ENCODE results near the gene HPGD.

Gene HPGD

DNA sequence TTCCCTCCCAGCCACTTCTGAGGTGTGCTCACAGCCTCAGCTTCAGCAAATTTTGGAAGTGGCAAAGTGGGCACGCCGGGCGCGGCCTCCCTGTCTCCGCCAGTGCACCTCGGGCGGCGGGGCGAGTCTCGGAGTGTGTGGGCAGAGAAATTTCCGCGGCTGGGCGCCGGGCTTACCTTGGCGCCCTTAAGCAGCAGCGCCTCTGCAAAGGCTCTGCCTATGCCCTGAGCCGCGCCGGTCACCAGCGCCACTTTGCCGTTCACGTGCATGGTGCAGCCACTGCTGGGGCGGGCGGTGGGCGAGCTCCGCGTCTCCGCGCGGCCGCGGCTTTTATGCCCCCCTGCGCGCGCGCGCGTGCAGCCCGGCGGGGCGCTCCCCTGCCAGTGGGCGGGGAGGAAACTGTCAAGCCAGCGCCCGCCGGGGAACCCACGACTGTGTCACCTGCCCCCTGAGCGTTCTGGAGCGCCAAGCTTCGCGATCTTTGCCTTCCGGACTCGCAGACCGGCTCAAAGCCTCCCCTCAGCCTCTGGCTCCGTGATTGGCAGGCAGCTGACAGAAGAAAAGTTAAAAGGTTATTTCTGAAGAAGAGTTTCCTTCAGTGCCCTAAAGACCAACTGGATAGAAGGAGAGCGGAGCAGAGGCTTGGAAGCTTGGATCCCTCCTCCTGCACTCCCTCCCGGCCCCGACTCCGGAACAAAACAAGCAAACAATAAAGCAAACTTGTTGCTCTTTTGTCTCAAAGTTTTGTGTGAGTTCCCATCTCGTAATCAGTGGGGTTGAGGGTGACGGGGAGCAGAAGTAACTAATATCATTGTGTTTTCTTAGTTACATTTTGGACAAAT lies at the start of gene HPGD:
TSS of gene HPGD (minus strand) at position 306 of the 842 bp plus-strand sequence. CDS start at position 269, 37 bp downstream.
- Histone ChIP-seq H2AFZ (ENCODE audit: low read length, unreplicated experiment) (peak within 1 kb of the TSS; percentile 89), H3K27ac (ENCODE audit: low read depth, low read length) (no peak within 1 kb of the TSS), H3K27me3 (ENCODE audit: insufficient read depth, low read length) (peaks cover 8% of the 10 kb centered on the region), H3K36me3 (ENCODE audit: insufficient read depth, low read length) (no peaks in the 10 kb centered on the region), H3K4me1 (ENCODE audit: control insufficient read depth, insufficient read depth, low read length, unreplicated experiment) (no peaks in the 10 kb centered on the region), H3K79me2 (ENCODE audit: control insufficient read depth, insufficient read depth, low read length, unreplicated experiment) (no peaks in the 10 kb centered on the region), H3K4me3 (ENCODE audit: low read depth, low read length) (peak within 1 kb of the TSS; percentile 80)

DNA sequence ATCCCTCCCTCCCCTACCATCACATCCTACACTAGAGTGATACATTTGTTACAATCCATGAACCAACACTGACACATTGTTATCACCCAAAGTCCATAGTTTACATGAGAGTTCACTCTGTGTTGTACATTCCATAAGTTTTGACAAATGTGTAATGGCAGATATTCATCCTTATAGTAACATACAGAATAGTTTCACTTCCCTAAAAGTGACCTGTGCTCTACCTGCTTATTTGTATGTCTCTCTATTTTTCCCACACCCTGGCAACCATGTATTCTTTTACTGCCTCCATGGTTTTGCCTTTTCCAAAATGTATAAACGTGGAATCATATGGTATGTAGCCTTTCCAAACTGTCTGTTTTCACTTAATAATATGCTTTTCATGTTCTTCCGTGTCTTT lies 42.2 kb upstream of the HPGD start:
- Histone ChIP-seq H3K4me1 (ENCODE audit: control insufficient read depth, insufficient read depth, low read length, unreplicated experiment) (no peaks in the 10 kb centered on the region), H3K79me2 (ENCODE audit: control insufficient read depth, insufficient read depth, low read length, unreplicated experiment) (no peaks in the 10 kb centered on the region)

DNA sequence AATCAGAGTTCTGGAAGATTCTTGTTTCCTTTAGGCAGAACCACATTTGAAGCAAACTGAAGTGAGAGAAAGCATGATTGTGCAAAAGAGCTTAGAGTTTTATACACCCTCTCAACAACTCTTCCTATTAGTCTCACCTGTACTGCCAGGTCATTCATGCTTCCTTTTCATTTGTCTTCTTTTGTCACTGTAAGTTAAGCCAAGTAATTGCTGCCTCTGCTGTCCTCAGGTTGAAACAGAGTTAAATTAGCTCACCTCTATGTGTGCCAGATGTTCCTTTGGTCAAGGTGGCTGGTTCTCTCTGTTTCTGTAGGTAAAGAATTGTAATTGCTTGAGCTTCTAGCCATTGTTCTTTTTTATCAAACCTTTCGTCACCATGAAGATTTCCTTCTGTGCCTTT lies 41.1 kb upstream of the HPGD start:
- Histone ChIP-seq H3K36me3 (ENCODE audit: insufficient read depth, low read length) (no peaks in the 10 kb centered on the region), H2AFZ (ENCODE audit: low read length, unreplicated experiment) (no peak overlapping the region), H3K27ac (ENCODE audit: low read depth, low read length) (no peak overlapping the region), H3K4me3 (ENCODE audit: low read depth, low read length) (no peak overlapping the region), H3K4me1 (ENCODE audit: control insufficient read depth, insufficient read depth, low read length, unreplicated experiment) (no peaks in the 10 kb centered on the region), H3K79me2 (ENCODE audit: control insufficient read depth, insufficient read depth, low read length, unreplicated experiment) (no peaks in the 10 kb centered on the region), H3K27me3 (ENCODE audit: insufficient read depth, low read length) (no peaks in the 10 kb centered on the region)

More for the DNA sequence above, 42.2 kb upstream of the HPGD start:
- Histone ChIP-seq H3K4me3 (ENCODE audit: low read depth, low read length) (no peak overlapping the region), H3K36me3 (ENCODE audit: insufficient read depth, low read length) (no peaks in the 10 kb centered on the region), H3K27ac (ENCODE audit: low read depth, low read length) (no peak overlapping the region), H2AFZ (ENCODE audit: low read length, unreplicated experiment) (no peak overlapping the region), H3K27me3 (ENCODE audit: insufficient read depth, low read length) (no peaks in the 10 kb centered on the region)

DNA sequence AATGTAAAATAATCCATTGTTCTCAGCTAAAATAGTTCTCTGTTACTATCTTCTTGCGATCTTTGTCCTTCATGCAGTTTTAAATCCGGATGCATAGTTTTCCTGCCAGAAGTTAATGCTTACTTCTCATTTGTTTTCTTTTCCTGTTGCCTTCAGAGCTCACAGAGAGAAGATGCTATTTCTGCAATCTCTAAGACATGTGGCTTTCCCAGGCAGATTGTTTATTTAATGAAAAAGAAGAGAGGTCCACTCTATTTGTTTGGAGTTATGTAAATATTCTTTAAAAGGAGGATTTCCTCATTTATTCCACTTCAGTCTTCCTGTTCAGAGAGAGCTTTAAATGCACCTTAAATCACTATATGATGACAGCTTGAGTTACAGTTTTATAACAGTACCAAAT lies 39.3 kb upstream of the HPGD start:
- Histone ChIP-seq H2AFZ (ENCODE audit: low read length, unreplicated experiment) (no peak overlapping the region), H3K27ac (ENCODE audit: low read depth, low read length) (no peak overlapping the region), H3K4me1 (ENCODE audit: control insufficient read depth, insufficient read depth, low read length, unreplicated experiment) (no peaks in the 10 kb centered on the region), H3K36me3 (ENCODE audit: insufficient read depth, low read length) (no peaks in the 10 kb centered on the region), H3K4me3 (ENCODE audit: low read depth, low read length) (no peak overlapping the region), H3K27me3 (ENCODE audit: insufficient read depth, low read length) (no peaks in the 10 kb centered on the region), H3K79me2 (ENCODE audit: control insufficient read depth, insufficient read depth, low read length, unreplicated experiment) (no peaks in the 10 kb centered on the region)

DNA sequence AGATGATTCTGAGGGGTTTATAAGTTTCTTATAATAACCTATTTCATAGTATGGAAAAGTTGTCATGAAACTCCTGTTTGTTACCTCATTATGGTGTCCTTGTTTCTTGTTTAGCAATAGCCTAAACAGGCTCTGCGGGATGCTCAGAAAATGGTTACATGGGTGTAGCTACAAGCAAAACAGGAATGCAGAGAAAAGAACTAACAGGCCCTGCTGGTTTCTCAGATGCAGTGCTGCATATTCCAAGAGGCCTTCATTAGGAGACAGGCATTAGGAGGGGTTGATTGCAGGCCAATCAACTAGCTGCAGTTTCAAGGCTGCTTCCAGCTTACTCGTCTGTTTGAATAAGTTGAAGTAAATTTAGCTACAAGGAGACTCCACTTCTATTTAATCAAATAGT lies 37.6 kb upstream of the HPGD start:
- no peak overlapping the region for H2AFZ ChIP-seq (ENCODE audit: low read length, unreplicated experiment)

DNA sequence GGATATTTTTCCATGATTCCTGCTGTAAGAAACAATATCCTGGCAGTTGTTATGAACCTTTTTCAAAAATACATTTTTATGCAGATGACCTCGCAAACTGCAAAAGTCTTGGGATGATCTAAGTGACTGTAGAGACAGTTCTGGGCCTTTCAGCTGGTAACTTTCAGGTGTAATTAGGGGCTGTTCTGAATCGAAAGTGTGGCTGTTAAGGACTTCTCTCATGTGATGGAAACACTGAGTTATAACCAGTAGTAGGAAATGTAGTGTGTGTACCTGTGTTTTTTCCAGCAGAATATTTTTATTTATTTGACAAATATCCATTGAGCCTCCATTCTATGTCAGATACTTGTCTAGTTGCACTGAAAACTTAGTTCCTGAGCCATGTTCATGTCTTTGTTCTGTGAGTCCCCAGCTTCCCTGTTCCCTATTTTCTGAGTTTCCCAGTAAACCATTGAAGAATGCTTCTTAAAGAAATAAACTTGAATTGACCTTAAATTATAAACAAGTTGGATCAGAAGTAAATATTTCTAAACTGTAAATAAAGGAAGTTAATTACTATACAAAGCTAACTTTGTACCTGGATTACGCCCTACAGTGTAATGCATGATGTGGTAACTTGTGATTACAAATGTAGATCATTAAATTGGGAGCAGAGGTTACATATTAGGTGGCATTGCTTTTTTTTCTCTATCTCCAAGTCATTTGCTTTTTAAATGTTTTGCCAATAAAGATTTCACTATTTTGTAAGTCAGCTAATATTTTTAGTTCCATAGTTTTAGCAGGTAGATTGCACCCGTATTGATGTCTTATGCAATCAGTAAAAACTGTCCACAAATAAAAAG lies 33.7 kb upstream of the HPGD start:
- Histone ChIP-seq H3K27ac (ENCODE audit: low read depth, low read length) (no peak overlapping the region), H3K79me2 (ENCODE audit: control insufficient read depth, insufficient read depth, low read length, unreplicated experiment) (no peaks in the 10 kb centered on the region), H3K36me3 (ENCODE audit: insufficient read depth, low read length) (no peaks in the 10 kb centered on the region), H2AFZ (ENCODE audit: low read length, unreplicated experiment) (no peak overlapping the region), H3K4me1 (ENCODE audit: control insufficient read depth, insufficient read depth, low read length, unreplicated experiment) (peaks cover 15% of the 10 kb centered on the region), H3K4me3 (ENCODE audit: low read depth, low read length) (no peak overlapping the region), H3K27me3 (ENCODE audit: insufficient read depth, low read length) (no peaks in the 10 kb centered on the region)

More for the DNA sequence above, 37.6 kb upstream of the HPGD start:
- Histone ChIP-seq H3K4me1 (ENCODE audit: control insufficient read depth, insufficient read depth, low read length, unreplicated experiment) (no peaks in the 10 kb centered on the region), H3K36me3 (ENCODE audit: insufficient read depth, low read length) (no peaks in the 10 kb centered on the region), H3K27me3 (ENCODE audit: insufficient read depth, low read length) (no peaks in the 10 kb centered on the region), H3K4me3 (ENCODE audit: low read depth, low read length) (no peak overlapping the region), H3K27ac (ENCODE audit: low read depth, low read length) (no peak overlapping the region), H3K79me2 (ENCODE audit: control insufficient read depth, insufficient read depth, low read length, unreplicated experiment) (no peaks in the 10 kb centered on the region)

DNA sequence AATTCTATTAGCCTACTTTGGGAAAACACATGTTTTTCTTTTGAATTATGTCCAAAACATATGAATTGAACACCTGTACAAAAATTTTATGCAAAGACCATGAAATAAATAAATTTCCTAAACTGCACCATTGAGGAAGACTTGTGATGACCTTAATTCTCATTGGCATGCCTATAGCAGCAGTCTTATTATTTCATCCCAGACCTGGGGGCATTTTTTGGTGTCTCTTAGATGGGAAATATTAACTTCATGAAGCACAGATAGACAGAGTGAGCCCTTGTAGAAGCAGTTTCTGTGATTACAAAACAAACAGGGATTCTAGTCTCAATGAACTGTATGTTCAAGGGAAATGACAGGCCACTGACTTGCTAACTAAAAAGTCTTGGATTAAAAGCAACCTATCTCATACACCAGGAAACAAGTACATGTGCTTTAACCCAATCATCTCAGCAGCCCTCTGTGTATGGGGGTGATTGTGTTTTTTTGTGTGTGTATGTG lies 32.0 kb upstream of the HPGD start:
- H2AFZ ChIP-seq (ENCODE audit: low read length, unreplicated experiment) = peak overlapping the region; percentile 98
- peaks cover 24% of the 10 kb centered on the region for H3K4me1 ChIP-seq (ENCODE audit: control insufficient read depth, insufficient read depth, low read length, unreplicated experiment)
- no peaks in the 10 kb centered on the region for H3K36me3 ChIP-seq (ENCODE audit: insufficient read depth, low read length)
- peak overlapping the region; percentile 9; the same call in 1 of the 2 replicates for H3K4me3 ChIP-seq (ENCODE audit: low read depth, low read length)
- no peaks in the 10 kb centered on the region for H3K79me2 ChIP-seq (ENCODE audit: control insufficient read depth, insufficient read depth, low read length, unreplicated experiment)
- no peaks in the 10 kb centered on the region for H3K27me3 ChIP-seq (ENCODE audit: insufficient read depth, low read length)
- H3K27ac ChIP-seq (ENCODE audit: low read depth, low read length) = peak overlapping the region; percentile 54

DNA sequence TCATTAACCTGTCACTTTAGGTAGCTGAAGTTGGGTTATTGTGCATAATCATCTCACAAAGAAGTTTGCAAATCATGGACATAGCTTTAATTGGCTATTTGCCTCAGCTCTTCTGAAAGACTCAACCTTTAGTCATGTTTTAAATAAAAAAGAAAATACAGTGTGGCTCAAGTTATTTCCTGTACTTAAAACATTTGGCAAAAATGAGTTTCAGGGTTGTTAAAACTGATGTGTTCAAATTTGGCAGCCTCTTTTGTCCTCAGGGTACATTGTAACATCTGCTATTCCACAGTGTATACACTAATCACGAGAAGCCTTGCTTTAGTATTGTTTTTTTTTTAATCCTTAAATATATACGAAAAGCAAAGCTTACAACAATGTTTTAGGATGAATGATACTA lies 31.5 kb upstream of the HPGD start:
- Histone ChIP-seq H3K79me2 (ENCODE audit: control insufficient read depth, insufficient read depth, low read length, unreplicated experiment) (no peaks in the 10 kb centered on the region), H2AFZ (ENCODE audit: low read length, unreplicated experiment) (peak overlapping the region; percentile 98), H3K36me3 (ENCODE audit: insufficient read depth, low read length) (no peaks in the 10 kb centered on the region), H3K4me3 (ENCODE audit: low read depth, low read length) (peak overlapping the region; percentile 9; the same call in 1 of the 2 replicates), H3K4me1 (ENCODE audit: control insufficient read depth, insufficient read depth, low read length, unreplicated experiment) (peaks cover 24% of the 10 kb centered on the region), H3K27me3 (ENCODE audit: insufficient read depth, low read length) (no peaks in the 10 kb centered on the region), H3K27ac (ENCODE audit: low read depth, low read length) (peak overlapping the region; percentile 54)

DNA sequence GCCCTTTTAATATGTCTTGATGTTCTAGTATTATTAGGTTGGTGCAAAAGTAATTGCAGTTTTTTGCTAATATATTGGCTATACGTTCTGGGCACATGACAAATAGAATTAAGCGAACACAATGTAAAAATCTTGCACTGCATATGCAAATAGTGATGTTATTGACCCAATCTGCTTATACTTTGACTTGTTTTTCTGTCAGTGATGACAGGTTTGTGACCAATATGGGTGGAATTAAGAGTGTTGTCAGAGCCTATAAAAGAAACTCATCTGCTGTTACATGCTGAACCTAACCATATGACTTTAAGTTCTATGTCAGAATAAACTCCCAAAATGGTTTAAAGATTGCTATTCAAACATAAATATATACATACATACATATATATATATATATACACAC lies 30.7 kb upstream of the HPGD start:
- no peak overlapping the region for H2AFZ ChIP-seq (ENCODE audit: low read length, unreplicated experiment)
- no peak overlapping the region for H3K4me3 ChIP-seq (ENCODE audit: low read depth, low read length)
- no peaks in the 10 kb centered on the region for H3K79me2 ChIP-seq (ENCODE audit: control insufficient read depth, insufficient read depth, low read length, unreplicated experiment)
- no peaks in the 10 kb centered on the region for H3K27me3 ChIP-seq (ENCODE audit: insufficient read depth, low read length)
- H3K27ac ChIP-seq (ENCODE audit: low read depth, low read length) = no peak overlapping the region
- H3K4me1 ChIP-seq (ENCODE audit: control insufficient read depth, insufficient read depth, low read length, unreplicated experiment) = peaks cover 24% of the 10 kb centered on the region
- no peaks in the 10 kb centered on the region for H3K36me3 ChIP-seq (ENCODE audit: insufficient read depth, low read length)

DNA sequence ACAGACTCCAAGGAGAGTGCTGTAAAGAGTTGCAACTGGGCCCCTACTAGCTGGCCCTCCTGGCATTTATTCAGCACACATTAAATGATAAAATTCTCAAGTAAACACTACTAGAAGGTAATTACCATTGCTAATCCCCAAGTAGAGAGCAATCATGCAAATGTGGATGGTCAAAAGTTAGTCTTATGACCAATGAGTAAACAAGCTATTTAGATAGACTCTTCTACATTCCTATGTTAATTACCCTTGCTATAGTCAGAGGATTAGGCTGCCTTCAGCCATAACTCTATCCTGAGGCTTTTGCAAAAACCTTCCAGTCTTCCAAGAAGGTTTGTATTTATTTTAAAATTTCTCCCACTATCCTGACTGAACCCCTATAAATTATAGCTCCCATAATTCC lies 28.3 kb upstream of the HPGD start:
- Histone ChIP-seq H2AFZ (ENCODE audit: low read length, unreplicated experiment) (no peak overlapping the region), H3K79me2 (ENCODE audit: control insufficient read depth, insufficient read depth, low read length, unreplicated experiment) (no peaks in the 10 kb centered on the region), H3K4me1 (ENCODE audit: control insufficient read depth, insufficient read depth, low read length, unreplicated experiment) (peaks cover 24% of the 10 kb centered on the region), H3K27me3 (ENCODE audit: insufficient read depth, low read length) (no peaks in the 10 kb centered on the region), H3K36me3 (ENCODE audit: insufficient read depth, low read length) (no peaks in the 10 kb centered on the region), H3K4me3 (ENCODE audit: low read depth, low read length) (no peak overlapping the region), H3K27ac (ENCODE audit: low read depth, low read length) (no peak overlapping the region)
